HUES6 (cell line): Measurements from ENCODE around the gene CEACAM18.

Experiments
- H3K27ac ChIP-seq: 2 replicates; pipeline ENCODE4 v1.7.0; 2013; ENCODE audit warnings: low read depth, mild to moderate bottlenecking, low read length, inconsistent platforms
- H3K27me3 ChIP-seq: 2 replicates; pipeline ENCODE4 v1.6.1; 2013; ENCODE audit warnings: low read length; ENCODE audit not compliant: control insufficient read depth, insufficient read depth
- H3K36me3 ChIP-seq: 2 replicates; pipeline ENCODE4 v1.6.1; 2013; ENCODE audit warnings: low read length; ENCODE audit not compliant: control insufficient read depth, insufficient read depth
- H3K4me1 ChIP-seq: 2 replicates; pipeline ENCODE4 v1.6.1; 2013; ENCODE audit warnings: low read length; ENCODE audit not compliant: control insufficient read depth, insufficient read depth
- H3K4me3 ChIP-seq: 2 replicates; pipeline ENCODE4 v1.5.1; 2013; ENCODE audit warnings: low read depth, low read length
- H3K9ac ChIP-seq: one replicate; pipeline ENCODE4 v1.6.1; 2013; ENCODE audit warnings: mild to moderate bottlenecking, low read length
- H3K9me3 ChIP-seq: 2 replicates; pipeline ENCODE4 v1.6.1; 2013; ENCODE audit warnings: low read depth, low read length; ENCODE audit not compliant: control insufficient read depth, insufficient read depth

CEACAM18 gene

GRCh38 chr19:51535535-51535934 lies 57.2 kb downstream of the CEACAM18 start:
- H3K27ac ChIP-seq = no peak overlapping the region
- H3K4me3 ChIP-seq = no peak overlapping the region
- H3K9ac ChIP-seq = no peak overlapping the region
- H3K27me3 ChIP-seq = peaks cover 51% of the 10 kb centered on the region
- no peaks in the 10 kb centered on the region for H3K36me3 ChIP-seq
- H3K4me1 ChIP-seq = peaks cover 4% of the 10 kb centered on the region; the same call in 1 of the 2 replicates
- no peaks in the 10 kb centered on the region for H3K9me3 ChIP-seq

- H3K4me1 ChIP-seq = no peaks in the 10 kb centered on the region
- no peak overlapping the region for H3K27ac ChIP-seq
- no peak overlapping the region for H3K9ac ChIP-seq
Observed at GRCh38 chr19:51539821-51540366, 61.6 kb downstream of the CEACAM18 start.

More at GRCh38 chr19:51539821-51540366, 61.6 kb downstream of the CEACAM18 start:
- peaks cover 40% of the 10 kb centered on the region for H3K27me3 ChIP-seq
- no peak overlapping the region for H3K4me3 ChIP-seq
- H3K9me3 ChIP-seq = no peaks in the 10 kb centered on the region
- H3K36me3 ChIP-seq = no peaks in the 10 kb centered on the region
